Hematopoietic multipotent progenitor cell treated with erythropoietin and hydrocortisone succinate and interleukin-3 and kit ligand, for 4 days (in vitro differentiated cells): Measurements from ENCODE around the gene EFCC1.
"Not testable (repeated sequence)": the region's sequence is repeated elsewhere in the genome, so short reads cannot be mapped to it uniquely, and the experiment has no call there.

Source experiments
- DNase-seq: peaks from one replicate; pipeline ENCODE4 v3.0.0-alpha.2; 2015

Gene EFCC1

GRCh38 chr3:129084501-129084900 lies 83.4 kb downstream of the EFCC1 start:
- no peak for DNase-seq

DNA sequence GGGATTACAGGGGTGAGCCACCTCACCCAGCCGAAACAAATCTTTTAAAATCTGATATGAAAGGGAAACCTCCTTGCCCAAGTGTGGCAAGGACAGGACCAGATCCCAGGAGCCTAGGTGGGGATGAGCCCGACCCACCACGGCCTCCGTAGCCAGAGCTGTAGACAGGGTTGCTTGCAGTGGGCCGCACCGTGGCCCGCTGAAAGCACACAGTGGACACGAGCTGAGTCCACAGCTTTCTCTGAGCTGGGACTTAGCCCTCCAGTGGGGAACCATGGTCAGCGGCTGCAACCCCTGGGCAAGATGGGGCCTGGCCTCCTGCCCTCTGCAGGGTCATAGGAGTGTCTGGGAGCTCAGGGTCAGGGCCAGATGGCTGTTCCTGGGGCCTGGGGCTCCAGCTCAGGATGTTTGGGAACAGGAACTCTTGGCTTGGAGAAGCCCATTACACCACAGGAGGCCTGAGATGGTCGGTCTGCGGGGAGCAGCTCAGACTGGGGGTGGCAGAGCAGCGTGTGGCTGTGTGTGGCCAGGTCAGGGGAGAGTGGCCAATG lies 84.1 kb downstream of the EFCC1 start:
- no peak for DNase-seq

- DNase-seq: no peak
Measured at GRCh38 chr3:129085818-129086217, 84.7 kb downstream of the EFCC1 start.

GRCh38 chr3:129087138-129087702 lies 86.1 kb downstream of the EFCC1 start:
- DNase-seq: no peak

DNA sequence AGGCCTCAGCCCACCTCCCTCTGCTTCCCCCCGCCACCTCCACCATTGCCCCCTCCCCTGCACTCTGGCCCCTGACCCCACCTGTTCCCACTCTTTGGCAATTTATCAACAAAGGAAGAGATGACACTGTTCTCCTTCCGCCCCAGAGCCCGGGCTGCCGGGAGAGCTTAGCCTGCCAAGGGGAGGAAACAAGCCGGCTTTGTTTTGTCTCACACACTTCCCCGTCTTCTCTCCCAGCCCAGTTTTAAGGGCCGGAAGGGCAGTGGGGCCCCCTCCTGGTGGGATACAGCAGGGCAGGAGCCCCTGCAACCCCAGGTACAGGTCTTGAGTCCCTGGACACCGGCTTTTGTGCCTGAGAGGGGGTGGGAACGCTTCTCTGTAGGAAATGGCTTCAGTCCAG lies 86.8 kb downstream of the EFCC1 start:
- peak; percentile 74 for DNase-seq

DNA sequence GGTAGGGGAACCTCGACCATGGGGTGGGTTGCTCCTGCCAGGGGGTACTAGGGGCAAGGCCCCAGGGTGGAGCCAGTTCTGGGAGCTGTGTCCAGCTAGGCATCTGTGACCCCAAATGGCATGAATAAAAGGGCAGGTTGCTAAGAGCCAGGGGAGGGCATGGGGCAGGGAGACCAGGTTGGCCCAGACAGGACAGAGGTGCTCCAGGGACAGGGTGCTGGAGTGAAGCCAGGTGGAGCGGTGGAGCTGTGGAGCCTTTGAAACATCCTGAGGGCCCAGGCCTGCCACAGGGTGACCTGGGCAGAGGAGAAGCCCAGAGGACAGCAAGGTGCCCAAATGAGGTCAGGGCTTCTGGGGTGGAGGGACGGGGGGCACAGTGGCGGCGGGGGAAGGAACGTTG lies 87.2 kb downstream of the EFCC1 start:
- DNase-seq: not testable (repeated sequence)
